HG03039 (cell line): ENCODE data around the gene CCDC24.

Source experiments
- ATAC-seq: cut with Tn5 transposase; IDR thresholded peaks from one replicate; pipeline ENCODE4 v1.9.1; 2021; ENCODE audit warnings: mild to moderate bottlenecking, moderate library complexity; ENCODE audit not compliant: unreplicated experiment

CCDC24 gene

GRCh38 chr1:44021156-44021555 lies 29.8 kb downstream of the CCDC24 start:
- ATAC-seq, result no peak

GRCh38 chr1:44021581-44022321 lies 30.4 kb downstream of the CCDC24 start:
- ATAC-seq, result no peak

- ATAC-seq, result no peak
Observed at GRCh38 chr1:44024031-44024902, 32.9 kb downstream of the CCDC24 start.

- no peak for ATAC-seq
Observed at GRCh38 chr1:44024903-44025525, 33.6 kb downstream of the CCDC24 start.

- ATAC-seq, result no peak
Observed at GRCh38 chr1:44025816-44026215, 34.4 kb downstream of the CCDC24 start.

- no peak for ATAC-seq
Observed at GRCh38 chr1:44027320-44027719, 35.9 kb downstream of the CCDC24 start.

GRCh38 chr1:44029260-44029910 lies 38.0 kb downstream of the CCDC24 start:
- no peak for ATAC-seq

- peak; percentile 74 for ATAC-seq
Observed at GRCh38 chr1:44029911-44030604, 38.7 kb downstream of the CCDC24 start.

GRCh38 chr1:44030605-44031251 lies 39.3 kb downstream of the CCDC24 start:
- peak; percentile 11 for ATAC-seq

GRCh38 chr1:44031252-44032169 lies 40.1 kb downstream of the CCDC24 start, which contains the start of gene SLC6A9:
Gene SLC6A9 (minus strand): TSS chr1:44031462. CDS start chr1:44024277, 7,185 bp downstream.
- no peak for ATAC-seq

GRCh38 chr1:44032170-44032790 lies 40.9 kb downstream of the CCDC24 start:
- ATAC-seq, result no peak

GRCh38 chr1:44033041-44033575 lies 41.7 kb downstream of the CCDC24 start:
- ATAC-seq, result no peak

GRCh38 chr1:44033756-44034155 lies 42.4 kb downstream of the CCDC24 start:
- ATAC-seq, result no peak

GRCh38 chr1:44034423-44034822 lies 43.0 kb downstream of the CCDC24 start:
- no peak for ATAC-seq

GRCh38 chr1:44034976-44035716 lies 43.7 kb downstream of the CCDC24 start:
- ATAC-seq, result no peak

GRCh38 chr1:44035726-44036408 lies 44.5 kb downstream of the CCDC24 start:
- no peak for ATAC-seq
